Stimulated activated CD4-positive, alpha-beta T cell treated with anti-CD3 and anti-CD28 coated beads, Interleukin-4, amount 100 ng/mL, for 48 hours (primary cell): ENCODE data around the gene CMSS1.

ENCODE experiments used
- DNase-seq, 2 donors: peaks; one replicate each; pipeline ENCODE4 v3.0.0-alpha.2; 2020; ENCODE audit warnings: low read depth in 2 of 2

Gene CMSS1

GRCh38 chr3:99958222-99958912 lies 140.7 kb downstream of the CMSS1 start:
- DNase-seq = no peak

GRCh38 chr3:99960123-99960878 lies 142.6 kb downstream of the CMSS1 start:
- no peak for DNase-seq

DNA sequence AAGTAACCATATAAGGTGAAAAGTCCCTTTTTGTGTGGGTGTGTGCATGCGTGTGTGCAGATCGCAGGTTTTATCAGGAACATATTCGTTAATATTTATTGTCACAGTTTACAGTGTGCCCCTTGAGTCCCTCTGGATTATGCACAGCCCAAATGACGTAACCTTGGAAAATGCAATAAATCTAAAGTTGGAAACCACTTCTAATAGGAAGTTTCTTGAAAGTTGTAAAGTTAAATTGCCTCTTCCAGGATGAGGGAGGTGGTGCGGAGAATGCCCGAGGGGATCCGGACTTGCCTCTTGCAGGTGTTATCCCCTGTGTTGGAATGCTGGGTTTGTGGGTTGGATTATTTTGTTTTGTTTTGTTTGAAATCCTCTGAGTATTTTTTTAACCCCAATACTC lies 143.3 kb downstream of the CMSS1 start:
- no peak for DNase-seq

DNA sequence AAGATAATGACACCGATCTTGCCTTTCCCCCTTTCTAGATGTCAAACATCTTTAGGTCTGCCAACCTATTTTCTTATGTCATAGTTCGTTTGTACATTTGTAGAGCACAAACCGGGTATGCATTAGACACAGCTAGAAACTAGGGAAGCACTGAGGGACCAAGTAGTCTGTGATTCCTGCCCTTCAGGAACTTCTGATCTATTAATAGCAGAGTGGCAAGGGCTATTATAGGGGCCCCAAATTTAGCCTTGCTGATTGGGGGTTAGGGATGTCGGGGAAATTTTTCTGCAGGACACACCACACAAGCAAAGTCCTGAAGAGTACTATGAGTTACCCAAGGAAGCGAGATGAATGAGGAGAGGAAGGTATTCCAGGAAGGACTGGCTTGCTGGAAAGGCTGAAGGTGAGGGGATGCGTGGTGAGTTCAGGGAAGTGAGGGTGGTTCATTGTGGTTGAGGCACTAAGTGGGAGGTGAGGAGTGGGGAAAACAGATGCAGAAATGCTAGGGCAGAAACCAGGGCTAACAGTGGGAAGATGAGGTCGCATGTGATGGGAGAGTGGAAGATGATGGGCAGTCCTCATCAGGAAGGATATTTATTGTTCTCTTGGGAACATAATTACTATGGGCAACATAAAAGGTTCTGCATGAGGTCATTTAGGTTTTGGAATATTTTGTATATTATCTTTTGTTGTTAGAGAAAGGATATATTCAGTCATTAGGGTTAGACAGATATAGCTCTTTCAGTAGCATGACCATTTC lies 144.3 kb downstream of the CMSS1 start:
- no peak for DNase-seq

GRCh38 chr3:99962703-99963102 lies 145.0 kb downstream of the CMSS1 start:
- no peak for DNase-seq

GRCh38 chr3:99965077-99965476 lies 147.4 kb downstream of the CMSS1 start:
- no peak for DNase-seq

DNA sequence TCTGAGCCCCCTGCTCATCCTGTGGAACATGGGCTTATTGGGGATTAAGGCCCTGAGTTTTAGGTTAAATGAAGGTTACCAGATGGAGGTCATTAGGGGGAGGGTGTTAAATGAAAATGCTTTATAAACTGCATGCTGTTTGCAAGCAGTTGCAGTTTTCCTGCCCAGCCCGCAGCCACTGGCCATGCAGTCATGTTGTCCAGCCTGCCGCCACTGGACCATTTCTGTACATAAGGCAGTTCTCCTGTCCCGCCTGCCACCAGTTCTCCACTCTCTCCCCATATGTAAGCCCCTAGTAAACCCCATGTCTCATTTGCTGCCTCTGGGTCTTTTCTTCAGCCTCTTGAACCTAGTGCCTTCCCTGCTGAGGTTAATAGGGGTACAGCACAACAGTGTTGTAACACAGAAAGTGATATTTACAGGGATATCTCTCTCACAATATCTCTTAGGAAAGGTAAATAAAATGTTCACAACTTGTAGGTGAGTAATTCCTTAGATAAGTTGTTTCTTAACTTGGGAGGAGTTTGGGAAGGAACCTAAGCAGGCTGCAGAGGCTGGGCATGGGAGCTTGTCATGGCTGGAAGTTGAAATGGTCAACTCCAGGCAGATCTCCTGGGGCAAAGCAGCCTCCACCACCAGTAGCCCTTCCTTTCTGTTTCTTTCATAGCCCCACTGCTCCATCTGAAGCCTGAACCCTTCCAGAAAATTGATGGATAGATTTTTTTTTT lies 148.2 kb downstream of the CMSS1 start:
- no peak for DNase-seq

DNA sequence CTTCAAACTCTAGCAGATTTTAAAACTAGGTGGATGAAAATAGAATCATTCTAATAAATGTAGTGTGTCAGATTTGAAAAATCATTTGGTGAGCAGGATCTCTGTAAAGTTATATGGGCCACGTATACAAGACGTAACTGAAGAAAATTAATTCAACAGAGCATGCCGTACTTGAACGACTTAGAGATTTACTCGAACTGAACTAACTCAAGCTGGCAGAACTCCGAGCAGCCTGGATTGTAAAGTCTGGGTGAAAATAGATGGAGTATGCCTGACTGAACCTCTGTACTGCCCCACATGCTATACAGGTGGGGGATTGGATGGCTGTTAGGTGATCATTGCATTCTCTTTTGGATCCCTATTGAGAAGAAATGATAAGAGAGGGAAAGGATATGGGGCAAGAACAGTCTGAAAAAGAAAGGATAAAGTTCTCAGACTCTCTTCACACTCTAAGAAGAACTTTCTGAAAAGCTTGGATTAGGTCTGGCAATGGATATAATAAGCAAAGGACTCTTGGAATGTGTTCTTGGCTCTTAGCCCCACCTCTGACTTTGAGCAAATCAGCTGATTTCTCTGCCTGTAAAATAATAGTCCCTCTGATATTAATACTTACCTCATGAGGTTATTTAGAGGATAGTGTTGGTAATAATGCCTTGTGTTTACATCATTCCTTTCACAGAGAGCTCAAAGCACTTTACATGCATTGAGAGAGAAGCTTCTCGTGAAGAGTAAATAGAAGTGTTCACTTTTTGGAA lies 149.2 kb downstream of the CMSS1 start:
- DNase-seq = no peak

DNA sequence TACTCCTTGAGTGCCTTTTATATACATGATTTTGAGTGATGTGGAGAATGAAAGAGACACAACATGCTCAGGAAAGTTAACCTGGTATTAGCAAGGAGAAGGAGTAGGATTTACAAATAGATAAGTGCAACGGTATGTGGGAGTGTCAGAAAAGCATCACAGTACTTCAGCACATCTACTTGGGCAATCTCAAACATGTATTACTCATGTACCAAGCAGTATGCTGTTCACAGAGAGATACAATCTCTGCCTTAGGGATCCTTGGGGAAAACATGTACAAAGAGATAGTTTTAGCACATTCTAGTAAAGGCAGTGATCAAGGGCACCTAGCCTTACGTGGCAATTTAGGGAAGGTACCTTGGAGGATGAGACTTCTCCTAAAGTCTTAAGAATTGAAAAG lies 150.1 kb downstream of the CMSS1 start:
- no peak for DNase-seq

- no peak for DNase-seq
Observed at GRCh38 chr3:99969136-99969535, 151.5 kb downstream of the CMSS1 start.

- no peak for DNase-seq
Observed at GRCh38 chr3:99970198-99970597, 152.5 kb downstream of the CMSS1 start.

DNA sequence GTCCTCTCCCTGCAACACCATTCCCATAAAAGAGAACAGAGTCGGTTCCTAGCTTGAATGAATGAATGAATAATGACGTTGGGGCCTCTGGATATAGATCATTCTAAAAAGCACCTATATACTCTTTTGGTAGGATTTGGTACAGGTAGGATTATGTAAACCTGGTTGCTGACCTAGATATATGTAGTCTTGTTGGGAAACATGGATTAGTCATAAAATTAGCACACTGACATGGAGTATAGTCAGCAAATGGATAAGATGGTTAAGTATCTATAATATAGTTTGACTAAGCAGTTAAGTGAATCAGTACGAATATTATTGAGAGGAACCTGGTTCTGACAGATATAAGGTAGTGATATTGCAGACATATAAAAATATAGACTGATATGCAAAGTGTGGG lies 154.1 kb downstream of the CMSS1 start:
- no peak for DNase-seq

- no peak for DNase-seq
Observed at GRCh38 chr3:99972380-99973104, 154.9 kb downstream of the CMSS1 start.

- no peak for DNase-seq
Observed at GRCh38 chr3:99974989-99975388, 157.3 kb downstream of the CMSS1 start.

- no peak for DNase-seq
Observed at GRCh38 chr3:99976584-99976983, 158.9 kb downstream of the CMSS1 start.

GRCh38 chr3:99978221-99978620 lies 160.6 kb downstream of the CMSS1 start:
- no peak for DNase-seq

DNA sequence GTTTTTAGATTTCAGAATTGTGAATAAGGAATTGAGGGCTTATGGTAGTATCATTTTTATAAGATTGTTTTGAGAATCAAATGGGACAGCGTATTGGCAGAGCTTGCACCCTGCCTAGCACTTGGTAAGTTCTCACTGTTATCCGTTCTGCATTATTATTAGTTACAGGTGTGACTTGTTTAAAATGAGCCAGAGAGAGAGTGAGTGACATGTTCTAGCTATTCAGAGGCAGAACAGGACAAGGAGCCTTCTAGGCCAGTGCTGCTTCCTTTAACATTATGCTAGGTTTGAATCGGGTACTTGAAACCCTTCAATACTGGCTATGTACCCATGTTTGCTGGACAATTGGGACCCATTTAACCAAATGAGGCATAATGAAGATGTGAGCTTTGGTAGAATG lies 162.9 kb downstream of the CMSS1 start:
- no peak for DNase-seq

DNA sequence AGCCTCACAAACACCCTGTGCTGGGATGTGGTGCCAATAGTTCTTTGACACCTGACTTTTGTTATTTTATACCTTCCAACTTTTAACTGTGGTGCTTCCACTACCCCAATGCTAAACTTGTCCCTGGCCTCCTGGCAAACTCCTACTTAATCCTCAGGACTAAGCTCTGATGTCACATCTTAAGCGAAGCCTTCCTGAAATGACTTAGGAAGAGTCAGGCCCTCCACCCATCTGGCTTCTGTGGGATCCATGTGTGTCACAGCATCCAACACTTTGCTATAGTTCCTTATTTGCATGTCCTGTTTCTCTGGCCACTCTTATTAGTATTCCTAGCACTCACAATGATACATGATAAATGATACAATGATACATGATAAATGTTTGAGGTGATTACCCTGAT lies 163.5 kb downstream of the CMSS1 start:
- no peak for DNase-seq

- DNase-seq = no peak
Observed at GRCh38 chr3:99982650-99983049, 165.0 kb downstream of the CMSS1 start.

DNA sequence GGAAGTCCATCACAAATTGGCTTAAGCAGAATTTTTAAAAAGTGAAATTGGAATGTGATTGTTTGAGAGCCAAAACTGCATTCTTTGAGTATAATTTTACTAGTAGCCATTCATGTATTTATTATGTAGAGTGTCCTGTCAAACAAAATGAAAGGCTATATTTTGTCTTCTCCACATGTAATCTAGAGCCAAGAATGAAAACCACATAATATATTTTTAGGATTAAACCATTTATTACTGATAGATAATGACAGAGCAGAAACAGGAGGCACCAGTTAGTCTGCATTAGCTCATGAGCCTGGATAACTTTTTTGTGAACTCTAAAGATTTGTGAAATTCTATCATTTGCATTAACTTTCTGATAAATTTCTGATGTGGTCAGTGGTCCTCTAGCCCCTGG lies 166.5 kb downstream of the CMSS1 start:
- no peak for DNase-seq

GRCh38 chr3:99984668-99985067 lies 167.0 kb downstream of the CMSS1 start:
- no peak for DNase-seq
